ENCODE results near the gene DEFB113. TPM values are rescaled to one million over a fixed set of nuclear protein-coding genes. Genes with fewer than 3 reads are reported as not detected.

Gene DEFB113
- total RNA-seq, 1 donor from 2014 or later, result not detected

DNA sequence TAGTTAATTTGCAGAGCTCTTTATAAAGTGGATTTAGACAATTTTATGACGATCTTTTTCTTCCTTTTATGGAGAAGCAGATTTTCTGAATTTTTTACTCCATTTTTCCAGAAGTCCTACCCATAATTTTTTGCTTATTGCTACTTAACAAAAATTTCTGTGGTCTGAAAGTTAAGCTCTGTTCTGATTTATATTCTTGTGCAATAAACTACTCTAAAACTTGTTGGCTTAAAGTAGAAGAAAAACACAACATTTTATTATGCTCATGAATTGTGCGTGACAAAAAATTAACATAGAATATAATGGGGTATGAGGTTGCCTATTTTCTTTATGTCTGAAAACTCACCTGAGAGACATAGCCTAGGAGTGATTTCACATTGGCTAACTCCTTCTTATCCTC, 2.6 kb downstream of the DEFB113 start:
- Histone ChIP-seq H3K27me3 (no peaks in the 10 kb centered on the region), H3K4me3 (no peak overlapping the region), H3K4me1 (no peaks in the 10 kb centered on the region), H3K36me3 (no peaks in the 10 kb centered on the region), H3K27ac (no peak overlapping the region), H3K9me3 (no peaks in the 10 kb centered on the region)
- DNase-seq (ENCODE audit: low spot score in 2 of 2), result no peak
- TF ChIP-seq, protein P1, sequence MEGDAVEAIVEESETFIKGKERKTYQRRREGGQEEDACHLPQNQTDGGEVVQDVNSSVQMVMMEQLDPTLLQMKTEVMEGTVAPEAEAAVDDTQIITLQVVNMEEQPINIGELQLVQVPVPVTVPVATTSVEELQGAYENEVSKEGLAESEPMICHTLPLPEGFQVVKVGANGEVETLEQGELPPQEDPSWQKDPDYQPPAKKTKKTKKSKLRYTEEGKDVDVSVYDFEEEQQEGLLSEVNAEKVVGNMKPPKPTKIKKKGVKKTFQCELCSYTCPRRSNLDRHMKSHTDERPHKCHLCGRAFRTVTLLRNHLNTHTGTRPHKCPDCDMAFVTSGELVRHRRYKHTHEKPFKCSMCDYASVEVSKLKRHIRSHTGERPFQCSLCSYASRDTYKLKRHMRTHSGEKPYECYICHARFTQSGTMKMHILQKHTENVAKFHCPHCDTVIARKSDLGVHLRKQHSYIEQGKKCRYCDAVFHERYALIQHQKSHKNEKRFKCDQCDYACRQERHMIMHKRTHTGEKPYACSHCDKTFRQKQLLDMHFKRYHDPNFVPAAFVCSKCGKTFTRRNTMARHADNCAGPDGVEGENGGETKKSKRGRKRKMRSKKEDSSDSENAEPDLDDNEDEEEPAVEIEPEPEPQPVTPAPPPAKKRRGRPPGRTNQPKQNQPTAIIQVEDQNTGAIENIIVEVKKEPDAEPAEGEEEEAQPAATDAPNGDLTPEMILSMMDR (IDR thresholded peaks at IDR 0.05), result no peak
- intact Hi-C loops (cut with DNase I), result no loop called here

DNA sequence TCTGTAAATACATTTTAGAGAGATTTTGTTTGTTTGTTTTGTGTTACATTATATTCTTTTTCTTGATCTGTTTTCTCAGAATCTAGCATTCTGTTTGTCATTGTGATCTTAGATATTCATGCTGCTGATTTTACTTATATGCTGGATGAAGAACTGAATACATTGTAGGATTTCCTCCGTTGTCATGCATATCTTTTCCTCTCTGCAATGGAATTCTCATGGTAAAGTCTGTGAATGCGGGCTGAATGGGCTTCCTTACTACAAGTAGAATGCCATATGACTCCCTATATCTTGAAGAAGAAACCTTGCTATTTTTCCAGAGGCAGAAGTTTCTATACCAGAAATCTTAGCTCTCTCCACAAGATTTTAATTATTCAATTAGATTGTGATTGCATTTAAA, 3.1 kb downstream of the DEFB113 start:
- Histone ChIP-seq H3K4me1 (no peaks in the 10 kb centered on the region), H3K36me3 (no peaks in the 10 kb centered on the region), H3K27me3 (no peaks in the 10 kb centered on the region), H3K4me3 (no peak overlapping the region), H3K27ac (no peak overlapping the region), H3K9me3 (no peaks in the 10 kb centered on the region)
- no peak for DNase-seq (ENCODE audit: low spot score in 2 of 2)
- intact Hi-C loops (cut with DNase I), result no loop called here
- TF ChIP-seq, protein P1 (IDR thresholded peaks at IDR 0.05), result no peak

GRCh38 chr6:49964064-49964463, 5.4 kb downstream of the DEFB113 start, which contains the start of gene DEFB114:
DEFB114 (minus strand) TSS chr6:49964164; CDS start chr6:49964105, 59 bp downstream.
- intact Hi-C loops (cut with DNase I), result no loop called here
- H3K9me3 ChIP-seq, result no peaks in the 10 kb centered on the region
- H3K27me3 ChIP-seq, result no peaks in the 10 kb centered on the region
- H3K27ac ChIP-seq, result no peak within 1 kb of the TSS
- no peak within 1 kb of the TSS for H3K4me3 ChIP-seq
- no peaks in the 10 kb centered on the region for H3K4me1 ChIP-seq
- TF ChIP-seq, protein P1 (IDR thresholded peaks at IDR 0.05), result no peak
- H3K36me3 ChIP-seq, result no peaks in the 10 kb centered on the region
- DNase-seq (ENCODE audit: low spot score in 2 of 2), result no peak

- H3K4me3 ChIP-seq, result no peak overlapping the region
- no peaks in the 10 kb centered on the region for H3K27me3 ChIP-seq
- no peaks in the 10 kb centered on the region for H3K36me3 ChIP-seq
- intact Hi-C loops (cut with DNase I), result loop anchor here (2.0 kb wide), 1 partner anchor 57 kb away; no protein-coding TSS in a partner anchor
- no peak overlapping the region for H3K27ac ChIP-seq
- H3K9me3 ChIP-seq, result no peaks in the 10 kb centered on the region
- TF ChIP-seq, protein P1 (IDR thresholded peaks at IDR 0.05), result no peak
- no peak for DNase-seq (ENCODE audit: low spot score in 2 of 2)
- H3K4me1 ChIP-seq, result no peaks in the 10 kb centered on the region
Observed at GRCh38 chr6:49958180-49958579, 11.2 kb downstream of the DEFB113 start.

DNA sequence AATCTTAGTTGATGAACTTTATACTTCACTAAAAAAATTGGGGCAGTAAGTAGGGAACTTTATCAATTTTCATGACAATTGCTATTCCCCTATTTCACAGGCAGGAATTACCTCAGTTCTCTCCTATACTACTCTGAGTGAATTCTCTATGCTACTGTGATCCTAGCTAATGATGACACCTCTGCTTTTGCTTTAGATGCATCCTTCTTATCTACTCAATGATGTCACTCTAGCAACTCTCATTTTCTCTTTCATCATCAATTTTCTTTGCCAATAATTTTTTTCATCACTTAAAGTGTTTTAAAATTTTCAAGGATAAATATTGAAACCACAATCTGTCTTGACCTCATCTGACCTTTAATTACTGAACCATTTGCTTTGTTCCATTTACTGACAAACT, 13.6 kb downstream of the DEFB113 start:
- TF ChIP-seq, protein P1 (IDR thresholded peaks at IDR 0.05), result no peak

GRCh38 chr6:49951926-49952325, 17.5 kb downstream of the DEFB113 start:
- H3K9me3 ChIP-seq, result no peaks in the 10 kb centered on the region
- no peak overlapping the region for H3K4me3 ChIP-seq
- H3K27ac ChIP-seq, result no peak overlapping the region
- H3K36me3 ChIP-seq, result no peaks in the 10 kb centered on the region
- H3K4me1 ChIP-seq, result no peaks in the 10 kb centered on the region
- H3K27me3 ChIP-seq, result no peaks in the 10 kb centered on the region
- TF ChIP-seq, protein P1 (IDR thresholded peaks at IDR 0.05), result no peak
- DNase-seq (ENCODE audit: low spot score in 2 of 2), result no peak
- intact Hi-C loops (cut with DNase I), result no loop called here

More for the DNA sequence above, 13.6 kb downstream of the DEFB113 start:
- Histone ChIP-seq H3K4me3 (no peak overlapping the region), H3K27me3 (no peaks in the 10 kb centered on the region), H3K4me1 (no peaks in the 10 kb centered on the region), H3K9me3 (no peaks in the 10 kb centered on the region), H3K36me3 (no peaks in the 10 kb centered on the region), H3K27ac (no peak overlapping the region)
- intact Hi-C loops (cut with DNase I), result no loop called here
- DNase-seq (ENCODE audit: low spot score in 2 of 2), result no peak

Data from ascending aorta (tissue), 2 donors.